HEK293 (cell line): ENCODE results near the gene PDE3A.

Source experiments
- KLF16 ChIP-seq: fragments of 450-650 bp; formaldehyde crosslinking; IDR thresholded peaks from 2 replicates; pipeline ENCODE4 v1.5.1; 2017; ENCODE audit warnings: missing biosample characterization, missing genetic modification characterization
- ZBTB17 ChIP-seq: fragments of 450-650 bp; formaldehyde crosslinking; IDR thresholded peaks from 2 replicates; pipeline ENCODE4 v1.5.1; 2016; ENCODE audit warnings: missing biosample characterization, missing genetic modification characterization
- ZBTB21 ChIP-seq: fragments of 450-650 bp; formaldehyde crosslinking; IDR thresholded peaks from 2 replicates; pipeline ENCODE4 v1.5.1; 2017; ENCODE audit warnings: missing biosample characterization, missing genetic modification characterization
- ZNF133 ChIP-seq: fragments of 450-650 bp; formaldehyde crosslinking; IDR thresholded peaks from 2 replicates; pipeline ENCODE4 v1.5.1; 2016; ENCODE audit warnings: missing biosample characterization, missing genetic modification characterization
- ZNF202 ChIP-seq: fragments of 450-650 bp; formaldehyde crosslinking; IDR thresholded peaks from 2 replicates; pipeline ENCODE4 v1.5.1; 2016; ENCODE audit warnings: missing biosample characterization, missing genetic modification characterization, borderline replicate concordance
- ZNF530 ChIP-seq: fragments of 450-650 bp; formaldehyde crosslinking; IDR thresholded peaks from 2 replicates; pipeline ENCODE4 v1.5.1; 2016; ENCODE audit warnings: low read depth, missing biosample characterization, missing genetic modification characterization
- ZNF660 ChIP-seq: fragments of 450-650 bp; IDR thresholded peaks from 2 replicates; pipeline ENCODE4 v1.5.1; 2018; ENCODE audit warnings: missing biosample characterization, mild to moderate bottlenecking, missing genetic modification characterization
- TF ChIP-seq, protein P1 (sequence below): fragments of 450-650 bp; formaldehyde crosslinking; optimal IDR thresholded peaks from 2 replicates; pipeline ENCODE3; 2016; ENCODE audit warnings: missing biosample characterization, mild to moderate bottlenecking, missing genetic modification characterization
- TF ChIP-seq, protein P2 (sequence below): fragments of 450-650 bp; formaldehyde crosslinking; IDR thresholded peaks from 2 replicates; pipeline ENCODE4 v1.5.1; 2016; ENCODE audit warnings: missing biosample characterization, missing genetic modification characterization

DNA sequence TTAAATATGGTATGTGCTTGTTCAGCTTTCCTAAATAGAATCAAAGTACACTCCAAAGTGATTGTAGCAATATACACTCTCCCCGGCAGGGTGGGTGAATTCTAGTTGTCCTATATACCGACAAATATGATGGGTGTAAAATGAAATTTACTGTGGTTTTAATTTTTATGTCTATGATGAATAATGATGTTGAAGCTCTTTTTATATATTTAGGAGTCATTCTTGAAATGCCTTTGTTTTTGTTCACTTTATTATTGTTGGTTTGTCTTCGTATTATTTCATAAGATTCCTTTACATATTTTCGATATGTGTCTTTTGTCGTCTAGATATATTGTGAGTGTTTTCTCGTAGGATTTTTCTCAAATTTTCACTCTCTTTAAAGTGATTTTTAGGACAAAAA, 105.7 kb downstream of the PDE3A start:
- TF ChIP-seq KLF16 (no peak), ZNF660 (tag by site-specific recombination) (no peak), ZNF530 (no peak), ZNF133 (no peak), ZBTB17 (tag by site-specific recombination) (no peak), ZNF202 (tag by site-specific recombination) (no peak), ZBTB21 (tag by site-specific recombination) (no peak)
- TF ChIP-seq, protein P1, sequence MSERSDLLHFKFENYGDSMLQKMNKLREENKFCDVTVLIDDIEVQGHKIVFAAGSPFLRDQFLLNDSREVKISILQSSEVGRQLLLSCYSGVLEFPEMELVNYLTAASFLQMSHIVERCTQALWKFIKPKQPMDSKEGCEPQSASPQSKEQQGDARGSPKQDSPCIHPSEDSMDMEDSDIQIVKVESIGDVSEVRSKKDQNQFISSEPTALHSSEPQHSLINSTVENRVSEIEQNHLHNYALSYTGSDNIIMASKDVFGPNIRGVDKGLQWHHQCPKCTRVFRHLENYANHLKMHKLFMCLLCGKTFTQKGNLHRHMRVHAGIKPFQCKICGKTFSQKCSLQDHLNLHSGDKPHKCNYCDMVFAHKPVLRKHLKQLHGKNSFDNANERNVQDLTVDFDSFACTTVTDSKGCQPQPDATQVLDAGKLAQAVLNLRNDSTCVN (tag by site-specific recombination): no peak
- TF ChIP-seq, protein P2, sequence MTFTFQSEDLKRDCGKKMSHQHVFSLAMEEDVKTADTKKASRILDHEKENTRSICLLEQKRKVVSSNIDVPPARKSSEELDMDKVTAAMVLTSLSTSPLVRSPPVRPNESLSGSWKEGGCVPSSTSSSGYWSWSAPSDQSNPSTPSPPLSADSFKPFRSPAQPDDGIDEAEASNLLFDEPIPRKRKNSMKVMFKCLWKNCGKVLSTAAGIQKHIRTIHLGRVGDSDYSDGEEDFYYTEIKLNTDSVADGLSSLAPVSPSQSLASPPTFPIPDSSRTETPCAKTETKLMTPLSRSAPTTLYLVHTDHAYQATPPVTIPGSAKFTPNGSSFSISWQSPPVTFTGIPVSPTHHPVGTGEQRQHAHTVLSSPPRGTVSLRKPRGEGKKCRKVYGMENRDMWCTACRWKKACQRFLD (tag by site-specific recombination): no peak
